Hematopoietic multipotent progenitor cell treated with erythropoietin and hydrocortisone succinate and interleukin-3 and kit ligand, for 6 days (in vitro differentiated cells): ENCODE data around the gene FAM149A.

Experiments used
- DNase-seq: peaks from one replicate; pipeline ENCODE4 v3.0.0-alpha.2; 2015

FAM149A gene

DNA sequence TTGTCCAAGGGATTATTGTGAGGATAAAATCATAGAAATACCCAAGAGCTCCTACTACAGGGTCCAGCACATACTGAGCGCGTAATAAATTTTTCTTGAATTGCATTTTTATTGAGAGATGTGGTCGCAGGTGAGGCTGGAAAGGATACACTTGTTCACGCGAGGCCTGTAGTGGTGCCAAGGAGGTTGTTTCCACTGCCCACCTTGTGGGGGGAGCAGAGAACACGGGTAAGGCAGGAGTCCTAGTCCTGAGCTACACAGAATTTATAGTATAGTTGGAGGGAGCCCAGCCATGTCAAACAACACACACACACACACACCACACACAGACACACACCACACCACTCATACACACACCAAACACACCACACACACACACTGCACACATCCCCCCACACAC lies 55.1 kb downstream of the FAM149A start:
- DNase-seq, result no peak

DNA sequence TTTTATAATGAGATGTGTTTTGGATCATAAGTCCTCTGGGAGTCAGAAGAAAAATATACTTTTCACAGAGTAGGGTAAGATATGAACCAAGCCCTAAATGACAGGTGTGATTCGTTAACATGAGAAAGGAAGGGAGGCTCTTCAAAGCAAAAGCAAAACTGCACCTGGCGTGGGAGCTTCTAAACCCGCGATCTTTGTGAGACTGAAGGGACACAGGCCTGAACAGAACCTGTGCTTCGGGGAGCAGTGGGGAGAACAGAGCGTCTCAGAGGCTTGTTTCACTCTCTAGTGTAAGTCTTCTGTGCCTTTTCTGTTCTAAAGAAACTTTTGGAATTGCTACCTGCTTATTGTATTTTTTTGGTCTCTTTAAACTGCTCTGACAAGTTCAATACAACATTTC lies 56.6 kb downstream of the FAM149A start:
- DNase-seq, result no peak

DNA sequence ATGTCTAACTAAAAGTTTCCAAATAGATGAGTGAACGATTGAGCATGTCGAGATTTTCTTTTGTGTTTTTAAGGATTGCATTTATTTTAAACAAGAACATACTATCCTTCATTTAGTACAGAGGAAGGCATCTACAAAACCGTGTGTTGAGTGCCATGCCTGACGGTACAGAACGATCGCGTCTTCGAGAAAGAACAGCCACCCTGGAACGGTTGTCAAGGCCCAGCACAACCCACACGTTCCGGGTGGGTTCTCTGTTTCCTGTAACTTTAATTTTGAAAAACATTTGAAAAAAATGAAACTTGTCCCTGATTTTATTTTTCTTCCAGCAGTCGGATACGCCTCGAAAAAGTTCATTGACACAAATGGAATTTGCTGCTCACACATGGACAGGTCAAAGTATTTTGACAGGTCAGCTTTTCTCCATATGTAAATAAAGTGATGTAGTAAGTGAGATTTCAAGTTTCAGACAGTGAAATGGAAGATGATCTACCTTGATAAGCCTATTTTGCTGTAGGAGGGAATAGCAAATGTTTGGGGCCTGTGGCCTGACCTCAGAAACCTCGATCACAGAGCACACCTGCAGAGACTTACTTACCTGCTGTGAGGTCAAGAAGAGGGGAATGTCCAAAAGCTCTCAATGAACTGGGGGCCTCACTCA lies 62.5 kb downstream of the FAM149A start:
- no peak for DNase-seq

DNA sequence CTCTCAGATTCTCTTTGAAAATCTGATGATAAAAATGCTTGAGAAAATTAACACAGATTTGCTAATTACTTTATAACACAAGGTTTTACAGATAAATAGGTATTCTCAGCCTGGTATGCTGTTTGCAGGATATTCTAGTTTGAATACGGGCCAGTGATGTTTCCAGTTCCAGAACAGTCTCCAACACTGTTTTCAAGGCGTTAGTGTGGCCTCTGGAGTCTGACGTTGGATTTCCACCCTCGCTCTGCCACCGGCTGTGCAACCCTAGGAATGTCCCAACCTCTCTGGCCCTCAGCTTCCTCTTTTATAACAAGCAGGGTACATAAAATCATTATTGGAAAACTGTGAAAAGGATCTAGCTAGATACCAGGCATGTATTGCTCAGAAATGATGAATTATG lies 63.1 kb downstream of the FAM149A start:
- no peak for DNase-seq

DNA sequence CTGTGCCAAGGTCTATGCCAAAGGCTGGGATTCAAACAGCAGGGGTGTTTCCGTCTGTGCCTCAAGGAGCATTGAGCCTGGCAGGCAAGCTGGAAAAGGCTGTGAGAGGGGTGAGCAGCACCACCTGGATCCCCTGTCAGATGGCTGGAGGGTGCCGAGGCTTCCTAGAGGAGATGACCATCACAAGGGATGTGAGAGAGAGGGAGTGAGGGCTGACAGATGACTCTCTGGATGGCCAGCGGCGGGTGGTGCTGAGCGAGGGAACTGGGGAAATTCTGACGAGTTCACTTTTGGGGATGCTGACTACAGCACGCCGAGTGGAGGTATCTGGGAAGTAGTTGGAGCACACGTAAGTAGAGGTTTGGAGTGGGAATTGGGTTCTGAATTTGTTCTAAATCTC lies 64.2 kb downstream of the FAM149A start:
- no peak for DNase-seq

DNA sequence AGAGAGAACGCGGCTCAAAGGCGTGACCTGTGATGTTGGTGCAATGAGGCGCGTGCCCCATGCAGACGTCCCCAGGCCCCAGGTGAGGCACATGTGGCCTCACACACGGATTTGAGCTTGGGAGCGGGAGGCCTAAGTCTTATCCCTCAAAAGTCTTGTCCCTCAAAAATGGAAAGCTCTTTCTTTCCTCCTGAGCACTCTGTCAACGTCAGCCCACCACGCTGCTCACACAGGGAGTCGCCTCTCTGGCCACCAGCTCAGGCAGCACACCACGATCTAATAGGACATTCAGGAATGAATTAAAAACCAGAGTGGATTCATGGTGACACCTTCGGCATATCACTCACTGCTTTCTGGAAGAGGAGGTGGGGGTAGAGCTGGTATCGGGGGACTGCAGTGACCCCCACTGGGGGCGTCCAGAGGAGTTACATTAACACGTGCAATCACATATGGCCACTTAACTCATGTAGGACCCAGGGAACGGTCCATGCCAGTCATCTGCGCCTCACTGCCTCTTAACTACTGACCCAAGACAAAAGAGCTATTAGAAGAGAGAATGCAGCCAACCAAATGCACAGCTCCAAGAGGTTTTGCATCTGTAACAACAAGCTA lies 64.9 kb downstream of the FAM149A start:
- DNase-seq, result no peak

DNA sequence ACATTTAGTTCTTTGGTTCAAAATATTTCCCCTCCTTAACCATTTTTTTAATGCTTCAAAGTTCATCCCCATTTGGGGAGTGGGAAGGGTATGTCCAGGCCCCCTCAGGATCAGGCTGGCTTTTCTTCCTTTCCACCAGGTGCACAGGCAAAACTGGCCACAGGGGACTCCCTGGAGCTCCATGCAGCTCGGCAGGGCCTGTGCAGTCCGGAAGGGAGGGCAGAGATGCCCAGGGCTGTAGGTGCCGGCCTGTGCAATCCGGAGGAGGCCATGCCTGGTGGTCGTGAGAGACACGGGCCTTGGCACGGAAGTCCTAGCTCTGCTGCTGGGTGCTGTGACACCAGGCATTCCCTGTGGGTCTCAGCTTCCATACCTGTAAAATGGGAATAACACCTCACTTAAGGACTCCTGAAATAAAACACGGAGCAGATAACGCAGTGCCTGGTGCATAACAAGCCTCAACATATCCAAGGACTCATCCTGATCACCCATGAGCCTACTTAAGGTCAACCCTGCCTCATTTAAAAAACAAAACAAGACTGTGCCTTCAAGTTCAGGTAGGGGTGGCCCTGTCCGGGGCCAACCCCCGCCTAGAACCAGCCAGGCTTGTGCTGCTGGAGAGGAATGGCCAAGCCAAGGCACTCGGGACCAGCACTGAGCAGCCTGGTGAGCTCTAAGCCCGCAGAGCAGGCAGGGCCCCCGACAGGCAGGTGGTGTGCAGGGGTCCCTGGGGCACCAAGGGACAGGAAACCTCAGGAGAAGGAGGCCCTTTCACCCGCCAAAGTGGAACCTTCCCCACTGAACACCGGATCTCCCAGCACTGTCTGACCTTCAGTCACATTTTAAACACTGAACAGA lies 65.7 kb downstream of the FAM149A start:
- no peak for DNase-seq

DNA sequence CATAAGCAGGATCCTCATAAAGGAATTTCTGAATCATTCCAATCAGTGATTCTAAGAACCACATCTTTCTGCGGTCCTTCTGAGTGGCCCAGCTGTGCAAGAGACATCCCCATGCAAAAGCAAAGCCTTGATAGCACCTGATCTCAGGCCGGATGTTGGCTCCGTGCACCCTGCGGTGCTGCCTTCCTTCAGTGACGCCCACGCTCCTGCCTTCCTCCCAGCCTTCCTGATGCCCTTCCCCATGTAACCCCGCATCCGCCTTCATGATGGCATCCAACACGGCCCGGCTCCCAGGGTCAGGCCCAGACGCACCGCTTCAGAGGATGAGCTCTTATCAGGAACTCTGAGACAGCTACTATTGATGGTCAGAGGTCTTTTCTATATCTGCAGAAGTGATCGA lies 66.5 kb downstream of the FAM149A start:
- no peak for DNase-seq

DNA sequence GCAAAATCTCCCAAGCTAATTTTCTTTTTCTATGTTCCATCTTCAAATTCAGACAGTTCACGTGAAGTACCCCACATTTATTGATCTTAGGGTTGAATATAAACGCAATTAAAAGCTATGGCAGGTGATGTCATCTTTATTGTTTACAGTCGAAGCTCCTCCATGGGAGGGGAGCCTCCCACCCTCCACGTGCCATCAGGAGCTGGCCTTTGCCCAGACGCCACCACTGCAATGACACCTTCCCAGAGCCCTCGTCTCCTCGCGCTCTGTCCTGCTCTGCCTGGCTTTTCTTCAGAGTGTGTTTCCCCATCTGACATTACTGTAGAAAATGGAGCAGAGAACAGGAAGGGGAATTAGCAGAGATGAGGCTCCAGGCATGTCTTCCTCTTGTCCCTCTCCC lies 68.0 kb downstream of the FAM149A start:
- no peak for DNase-seq

DNA sequence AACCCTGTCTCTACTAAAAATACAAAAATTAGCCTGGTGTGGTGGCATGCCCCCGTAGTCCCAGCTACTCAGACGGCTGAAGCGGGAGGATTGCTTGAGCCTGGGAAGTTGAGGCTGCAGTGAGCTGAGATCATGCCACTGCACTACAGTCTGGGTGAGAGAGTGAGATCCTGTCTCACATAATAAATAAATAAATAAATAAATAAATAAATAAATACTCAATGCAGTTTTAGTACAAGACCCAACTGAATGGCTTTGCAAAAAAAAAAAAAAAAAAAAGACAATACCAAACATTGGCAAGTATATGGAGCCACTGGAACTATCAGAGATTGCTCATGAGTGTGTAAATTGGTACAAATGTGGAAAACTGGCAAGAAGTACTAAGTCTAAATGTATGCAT lies 83.6 kb downstream of the FAM149A start:
- no peak for DNase-seq

DNA sequence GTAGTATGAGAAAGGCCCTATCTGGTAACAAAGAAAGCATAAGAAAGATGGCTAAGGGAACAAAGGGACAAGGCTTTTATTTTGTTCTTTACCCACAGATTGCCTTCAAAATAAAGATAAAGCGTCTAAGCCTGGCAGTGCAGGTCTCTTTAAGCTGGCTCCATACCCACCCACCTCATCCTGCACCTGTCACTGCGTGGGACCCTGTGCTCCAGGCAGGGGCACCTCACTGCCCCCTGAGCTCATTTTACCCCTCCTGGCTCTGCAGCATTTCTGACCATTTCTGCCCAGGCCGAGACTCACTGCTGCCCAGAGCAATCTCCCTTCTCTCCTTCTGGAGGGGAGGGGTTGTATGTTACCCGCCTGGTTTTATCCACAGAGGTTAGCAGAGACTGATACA lies 85.2 kb downstream of the FAM149A start:
- peak; percentile 20 for DNase-seq

DNA sequence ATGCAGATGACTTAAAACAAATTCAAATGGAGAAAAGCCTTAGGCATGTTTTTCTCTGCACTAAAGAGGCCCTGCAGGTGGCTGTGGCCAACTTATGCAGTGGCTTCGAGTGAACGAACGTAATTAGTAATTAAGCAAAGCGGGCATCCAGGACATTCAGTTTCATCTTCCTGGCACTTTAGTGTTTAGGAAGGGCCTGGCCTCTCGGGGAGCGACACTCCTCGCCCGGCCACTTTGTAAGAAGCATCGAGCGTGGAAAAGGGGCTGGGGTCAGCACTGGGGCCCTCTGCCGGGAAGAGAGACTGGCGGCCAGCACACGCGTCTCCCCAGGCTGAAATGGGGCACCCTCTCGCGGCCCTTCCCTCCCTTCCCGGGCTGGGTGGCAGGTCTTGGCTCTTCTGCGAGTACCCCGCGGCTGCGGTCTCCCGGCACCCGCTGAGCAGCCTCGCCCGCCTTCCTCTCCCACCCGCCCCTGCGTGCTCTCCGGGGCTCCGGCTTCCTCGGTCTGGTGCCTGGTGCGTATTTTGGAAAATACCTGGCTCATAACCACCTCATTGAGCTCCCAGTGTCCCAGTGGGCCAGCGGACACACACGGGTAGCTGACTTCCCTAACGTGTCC lies 86.2 kb downstream of the FAM149A start:
- DNase-seq, result peak; percentile 69

DNA sequence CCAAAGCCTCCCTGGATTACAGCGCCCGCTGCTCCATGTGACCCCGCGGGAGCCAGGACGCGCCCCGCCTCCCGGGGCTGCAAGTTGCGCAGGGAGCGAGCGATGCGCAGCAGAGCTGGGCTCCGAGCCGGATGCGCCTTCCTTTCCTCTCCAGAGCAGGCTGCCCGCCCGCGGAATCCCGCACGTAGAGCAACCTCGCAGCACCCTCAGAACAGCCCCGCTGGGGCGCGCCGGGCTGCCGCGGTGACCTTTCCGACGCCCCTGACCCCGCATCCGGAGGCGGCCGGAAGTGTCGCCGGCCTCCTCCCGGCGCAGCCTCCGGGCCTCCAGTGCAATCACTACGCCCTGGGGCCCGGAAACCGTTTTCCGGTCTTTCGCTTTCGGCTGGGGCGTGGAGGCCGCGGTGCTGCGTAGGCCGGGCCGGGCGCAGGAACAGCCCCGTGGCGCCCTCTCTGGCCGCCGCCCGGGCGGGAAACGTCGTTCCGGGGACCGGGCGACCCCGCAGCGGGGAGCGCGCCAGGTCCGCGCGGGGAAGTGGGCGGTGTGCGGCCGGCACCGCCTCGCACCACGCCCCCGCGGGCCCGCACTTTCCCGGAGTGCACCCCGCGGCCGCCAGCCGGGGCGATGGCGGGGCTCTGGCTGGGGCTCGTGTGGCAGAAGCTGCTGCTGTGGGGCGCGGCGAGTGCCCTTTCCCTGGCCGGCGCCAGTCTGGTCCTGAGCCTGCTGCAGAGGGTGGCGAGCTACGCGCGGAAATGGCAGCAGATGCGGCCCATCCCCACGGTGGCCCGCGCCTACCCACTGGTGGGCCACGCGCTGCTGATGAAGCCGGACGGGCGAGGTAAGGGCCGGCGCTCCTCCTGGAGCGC lies 86.9 kb downstream of the FAM149A start, which contains the start of gene CYP4V2:
Gene CYP4V2, plus strand, starts transcription at position 368 of the 866 bp plus-strand sequence. Its CDS starts 257 bp downstream, at position 625.
- DNase-seq, result peak; percentile 90

DNA sequence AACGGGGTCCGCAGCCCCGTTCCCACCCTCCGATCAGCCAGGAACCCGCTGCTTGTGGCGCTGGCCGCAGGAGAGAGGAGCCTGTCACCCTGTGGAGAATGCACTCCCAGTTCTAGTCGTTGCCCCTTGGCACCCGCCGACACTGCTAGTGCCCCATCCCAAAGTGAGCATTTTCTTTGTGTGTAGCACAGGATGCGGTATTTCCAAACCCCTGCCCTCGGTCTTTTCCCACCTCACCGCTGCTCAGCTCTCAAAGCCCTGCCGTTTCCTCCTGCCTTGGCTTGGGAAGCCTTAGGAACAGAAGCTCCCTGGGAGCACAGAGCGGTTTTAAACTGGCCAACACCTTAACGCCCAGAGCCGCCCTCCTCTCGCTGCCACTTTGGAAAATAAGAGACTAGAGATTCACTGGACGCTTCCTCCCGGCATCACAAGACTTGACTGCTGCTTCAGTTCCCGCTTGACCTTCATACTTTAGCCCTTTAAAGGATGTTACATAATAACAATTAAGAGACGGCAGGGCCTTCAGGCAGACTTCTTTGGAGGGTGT lies 87.6 kb downstream of the FAM149A start:
- peak; percentile 58 for DNase-seq

DNA sequence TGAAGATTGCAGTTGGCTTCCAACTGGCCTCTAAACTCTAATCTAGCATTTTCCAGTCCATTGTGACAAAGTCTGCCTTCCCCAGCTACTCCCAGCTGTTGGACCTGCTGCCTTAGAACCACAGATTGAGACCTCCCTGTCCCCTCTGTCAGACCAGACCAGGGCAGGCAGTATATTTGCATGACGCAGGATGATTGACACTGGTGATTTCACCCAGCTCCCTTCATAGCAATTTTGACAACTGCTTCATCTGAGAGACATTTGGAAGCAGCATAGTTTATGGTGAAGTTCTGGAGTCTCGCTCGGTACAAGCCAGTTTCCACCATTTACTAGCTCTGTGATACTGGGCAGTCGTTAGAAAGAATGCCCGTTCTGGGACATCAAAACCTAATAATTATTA lies 89.3 kb downstream of the FAM149A start:
- DNase-seq, result no peak

DNA sequence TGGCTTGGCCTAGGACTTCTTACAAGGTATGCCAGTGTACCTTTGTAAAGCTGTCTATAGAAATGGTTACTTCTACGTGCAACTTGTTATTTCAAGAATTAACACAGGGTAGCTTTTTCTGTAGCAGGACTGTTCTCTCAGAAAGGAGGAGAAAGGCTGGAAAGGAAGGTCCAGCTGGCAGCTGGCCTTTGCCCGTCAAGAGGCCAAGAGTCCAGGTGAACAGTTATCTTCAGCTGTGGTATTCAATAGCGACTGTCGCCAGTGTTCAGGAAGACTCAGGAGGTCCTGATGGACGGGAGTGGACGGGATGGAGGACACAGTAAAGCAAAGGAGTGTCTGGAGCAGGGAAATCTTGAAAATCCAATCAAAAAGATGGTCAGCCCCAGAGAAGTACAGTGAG lies 91.6 kb downstream of the FAM149A start:
- DNase-seq, result no peak

DNA sequence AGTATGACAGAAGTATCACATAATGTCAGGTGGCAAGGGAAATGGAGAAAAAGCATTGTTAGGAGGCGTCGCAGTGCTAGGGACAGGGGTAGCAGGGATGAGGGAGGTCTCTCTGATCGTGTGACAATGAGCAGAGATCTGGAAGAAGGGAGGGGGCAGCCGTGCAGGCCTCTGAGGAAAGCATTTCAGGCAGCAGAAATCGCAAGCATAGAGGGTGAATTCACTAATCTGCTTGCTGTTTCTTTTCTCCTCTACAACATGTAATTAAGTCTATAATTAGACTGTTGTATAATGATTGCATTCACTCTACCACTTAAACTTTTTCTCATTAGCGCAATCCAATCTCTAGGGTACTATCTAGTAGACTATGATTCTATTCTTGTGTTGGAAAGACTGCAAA lies 96.0 kb downstream of the FAM149A start:
- DNase-seq, result no peak

DNA sequence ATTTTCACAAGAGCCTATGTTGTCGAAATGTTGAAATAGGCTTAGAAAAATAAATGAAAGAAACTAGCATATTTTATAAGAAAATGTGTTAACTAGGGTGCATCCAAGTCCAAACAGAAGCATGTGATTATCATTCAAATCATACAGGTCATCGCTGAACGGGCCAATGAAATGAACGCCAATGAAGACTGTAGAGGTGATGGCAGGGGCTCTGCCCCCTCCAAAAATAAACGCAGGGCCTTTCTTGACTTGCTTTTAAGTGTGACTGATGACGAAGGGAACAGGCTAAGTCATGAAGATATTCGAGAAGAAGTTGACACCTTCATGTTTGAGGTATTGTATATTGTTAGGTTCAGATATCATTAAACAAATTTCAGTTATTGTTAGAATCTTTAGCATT lies 96.5 kb downstream of the FAM149A start:
- DNase-seq, result no peak

DNA sequence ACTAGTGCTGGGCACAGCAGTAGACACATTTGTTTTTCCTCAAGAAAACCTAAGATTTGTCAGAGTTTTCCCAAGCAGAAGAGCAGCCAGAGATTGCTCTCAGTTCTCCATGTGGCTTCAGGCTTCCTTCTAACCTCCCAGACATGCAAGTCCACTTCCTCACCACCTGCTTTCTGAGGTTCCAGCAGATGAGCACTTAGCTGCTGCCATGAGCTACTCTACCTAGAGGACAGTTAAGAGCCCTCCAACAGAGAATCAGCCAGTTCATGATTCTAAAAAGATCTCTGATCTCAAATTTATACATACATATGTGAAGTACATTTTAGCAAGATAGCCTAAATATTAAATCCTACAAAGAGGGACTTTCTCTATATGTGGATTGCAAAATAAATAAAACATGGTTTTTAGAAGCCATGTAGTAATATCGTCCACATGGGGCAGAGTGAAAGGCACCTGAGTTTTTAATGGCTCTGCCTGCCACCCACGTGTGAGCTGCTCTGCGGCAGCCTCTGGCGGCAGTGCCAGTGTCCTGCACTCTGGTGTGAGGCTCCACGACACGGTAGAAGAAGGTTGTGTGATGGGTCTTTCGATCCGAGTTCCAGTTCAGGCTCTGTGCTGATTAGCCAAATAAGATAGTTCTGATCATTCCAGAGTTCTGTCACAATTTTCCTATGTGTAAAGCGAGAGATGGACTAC lies 97.2 kb downstream of the FAM149A start:
- peak; percentile 86 for DNase-seq

DNA sequence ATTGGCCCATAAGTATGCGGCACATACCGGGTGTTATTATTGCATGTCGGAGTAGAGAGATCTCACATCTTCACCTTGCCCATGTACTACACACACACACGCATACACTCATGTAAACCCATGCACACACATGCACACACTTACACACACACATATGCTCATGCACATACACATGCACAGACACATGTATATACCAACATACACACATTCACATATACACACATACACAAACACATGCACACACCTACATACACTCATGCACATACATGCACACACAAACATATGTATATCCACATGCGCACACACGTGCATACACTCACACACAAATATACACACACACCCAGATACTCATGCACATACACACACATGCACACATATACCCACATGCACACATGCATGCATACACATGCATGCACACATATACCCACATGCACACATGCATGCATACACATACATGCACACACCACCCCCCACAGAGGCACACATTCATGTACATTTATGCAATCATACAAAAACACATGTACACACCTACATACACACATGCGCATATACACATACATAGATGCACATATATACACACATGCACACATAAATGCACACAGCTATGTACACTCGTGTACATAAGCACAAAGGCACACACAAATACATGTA lies 98.1 kb downstream of the FAM149A start:
- DNase-seq, result no peak

DNA sequence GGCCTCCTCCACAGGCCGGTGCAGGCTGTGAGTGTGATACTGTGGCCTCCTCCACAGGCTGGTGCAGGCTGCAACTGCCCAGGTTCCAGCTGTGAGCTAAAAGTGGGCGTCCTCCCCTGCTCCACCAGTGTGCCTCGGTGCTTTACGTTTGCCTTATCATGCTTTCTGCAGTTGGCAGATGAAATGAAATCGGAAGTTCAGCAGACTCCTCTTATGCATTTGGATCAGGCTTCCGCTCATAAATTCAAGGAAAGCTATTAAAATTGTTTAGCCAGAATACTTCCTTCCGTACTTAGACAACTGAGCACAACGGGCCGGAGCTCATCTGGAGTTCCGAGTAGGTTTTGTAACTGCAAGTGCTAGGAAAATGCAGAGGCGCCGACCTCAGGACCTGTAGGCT lies 98.9 kb downstream of the FAM149A start:
- DNase-seq, result peak; percentile 82
